Measurements from ENCODE around the gene SSPN. TPM values are rescaled to one million over a fixed set of nuclear protein-coding genes. Genes with fewer than 3 reads are reported as not detected.
"Not testable (repeated sequence)": the region's sequence is repeated elsewhere in the genome, so short reads cannot be mapped to it uniquely, and the experiment has no call there.

The SSPN gene
- total RNA-seq, 2 donors from 2014 or later: 52.4 to 61.1 TPM

DNA sequence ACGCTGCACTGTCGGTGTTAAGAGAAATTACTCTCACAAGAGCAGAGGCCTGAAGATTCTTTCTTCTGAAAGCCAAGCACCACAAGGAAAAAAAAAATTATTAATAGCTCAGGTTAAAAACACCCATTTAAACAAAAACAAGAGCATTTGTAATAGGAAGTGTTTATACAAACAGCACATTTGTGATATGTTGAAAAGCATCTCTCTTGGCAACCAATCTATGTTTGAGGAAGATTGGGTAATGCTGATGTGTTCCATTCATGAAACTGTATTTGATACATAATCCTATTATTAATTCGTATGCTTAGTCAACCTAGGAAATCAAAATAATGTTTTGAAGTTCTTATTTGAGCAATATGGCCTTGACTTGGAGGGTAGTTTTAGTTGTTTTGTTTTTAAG is 36.5 kb downstream of the SSPN start:
- Histone ChIP-seq H3K9me3 (no peaks in the 10 kb centered on the region), H3K4me1 (no peaks in the 10 kb centered on the region), H3K27ac (no peak overlapping the region), H3K36me3 (no peaks in the 10 kb centered on the region), H3K4me3 (no peak overlapping the region), H3K27me3 (no peaks in the 10 kb centered on the region)
- no peak for TF ChIP-seq CTCF (IDR thresholded peaks at IDR 0.05)
- no peak for DNase-seq (ENCODE audit: low spot score)

GRCh38 chr12:26233631-26234030 is 38.3 kb downstream of the SSPN start:
- no peaks in the 10 kb centered on the region for H3K36me3 ChIP-seq
- H3K9me3 ChIP-seq: no peaks in the 10 kb centered on the region
- H3K4me3 ChIP-seq: no peak overlapping the region
- DNase-seq (ENCODE audit: low spot score): no peak
- H3K4me1 ChIP-seq: peaks cover 0 to 3% of the 10 kb centered on the region in 2 donors
- TF ChIP-seq CTCF (IDR thresholded peaks at IDR 0.05): no peak
- H3K27ac ChIP-seq: no peak overlapping the region
- no peaks in the 10 kb centered on the region for H3K27me3 ChIP-seq

DNA sequence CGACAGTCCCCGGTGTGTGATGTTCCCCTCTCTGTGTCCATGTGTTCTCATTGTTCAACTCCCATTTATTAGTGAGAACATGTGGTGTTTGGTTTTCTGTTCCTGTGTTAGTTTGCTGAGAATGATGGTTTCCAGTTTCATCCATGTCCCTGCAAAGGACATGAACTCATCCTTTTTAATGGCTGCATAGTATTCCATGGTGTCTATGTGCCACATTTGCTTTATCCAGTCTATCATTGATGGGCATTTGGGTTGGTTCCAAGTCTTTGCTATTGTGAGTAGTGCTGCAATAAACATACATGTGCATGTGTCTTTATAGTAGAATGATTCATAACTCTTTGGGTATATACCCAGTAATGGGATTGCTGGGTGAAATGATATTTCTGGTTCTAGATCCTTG is 40.1 kb downstream of the SSPN start:
- H3K9me3 ChIP-seq; H3K27ac ChIP-seq; H3K36me3 ChIP-seq; H3K4me3 ChIP-seq; H3K27me3 ChIP-seq; DNase-seq (ENCODE audit: low spot score): not testable (repeated sequence)
- H3K4me1 ChIP-seq: peaks cover 0 to 20% of the 10 kb centered on the region in 2 donors

DNA sequence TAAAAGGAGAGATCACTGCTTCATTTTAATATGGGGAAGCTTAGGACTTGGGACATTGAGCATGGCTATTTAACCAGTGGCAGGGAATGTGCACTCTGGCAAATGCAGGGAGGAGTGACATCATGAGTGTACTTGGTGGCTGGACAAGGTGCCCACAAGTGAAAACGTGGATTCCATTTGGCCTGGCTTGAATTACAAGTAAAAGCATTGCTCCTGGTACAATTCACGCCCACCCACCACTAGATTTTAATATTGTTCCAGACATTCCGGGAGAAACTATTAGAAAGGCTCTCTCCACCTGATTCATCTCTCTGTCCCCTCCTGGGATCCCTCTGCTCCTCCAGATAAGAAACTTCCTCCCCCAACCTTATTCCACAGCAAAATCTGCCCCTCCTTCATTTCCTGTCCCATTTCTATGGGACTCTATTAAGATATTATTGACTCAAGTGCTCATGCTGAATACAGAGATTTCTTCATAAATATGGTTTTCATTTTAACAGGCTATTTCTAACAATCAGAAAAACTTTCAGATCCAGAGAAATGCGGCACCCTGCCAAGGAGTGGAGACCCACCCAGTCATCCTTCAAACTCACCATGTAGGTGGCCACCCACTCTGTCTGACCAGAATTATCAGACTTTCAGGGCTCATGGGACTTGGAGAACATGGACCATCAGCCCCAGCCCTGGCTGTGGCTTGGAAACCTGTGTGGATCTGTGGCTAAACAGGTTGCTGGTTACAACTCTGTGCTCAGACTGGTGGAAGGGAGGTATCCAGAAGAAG is 43.2 kb downstream of the SSPN start:
- H3K4me3 ChIP-seq: no peak overlapping the region
- no peak for TF ChIP-seq CTCF (IDR thresholded peaks at IDR 0.05)
- H3K27ac ChIP-seq: peak overlapping the region; percentile 41 to 42
- H3K9me3 ChIP-seq: no peaks in the 10 kb centered on the region
- H3K36me3 ChIP-seq: no peaks in the 10 kb centered on the region
- H3K27me3 ChIP-seq: no peaks in the 10 kb centered on the region
- peaks cover 0 to 24% of the 10 kb centered on the region in 2 donors for H3K4me1 ChIP-seq
- no peak for DNase-seq (ENCODE audit: low spot score)

DNA sequence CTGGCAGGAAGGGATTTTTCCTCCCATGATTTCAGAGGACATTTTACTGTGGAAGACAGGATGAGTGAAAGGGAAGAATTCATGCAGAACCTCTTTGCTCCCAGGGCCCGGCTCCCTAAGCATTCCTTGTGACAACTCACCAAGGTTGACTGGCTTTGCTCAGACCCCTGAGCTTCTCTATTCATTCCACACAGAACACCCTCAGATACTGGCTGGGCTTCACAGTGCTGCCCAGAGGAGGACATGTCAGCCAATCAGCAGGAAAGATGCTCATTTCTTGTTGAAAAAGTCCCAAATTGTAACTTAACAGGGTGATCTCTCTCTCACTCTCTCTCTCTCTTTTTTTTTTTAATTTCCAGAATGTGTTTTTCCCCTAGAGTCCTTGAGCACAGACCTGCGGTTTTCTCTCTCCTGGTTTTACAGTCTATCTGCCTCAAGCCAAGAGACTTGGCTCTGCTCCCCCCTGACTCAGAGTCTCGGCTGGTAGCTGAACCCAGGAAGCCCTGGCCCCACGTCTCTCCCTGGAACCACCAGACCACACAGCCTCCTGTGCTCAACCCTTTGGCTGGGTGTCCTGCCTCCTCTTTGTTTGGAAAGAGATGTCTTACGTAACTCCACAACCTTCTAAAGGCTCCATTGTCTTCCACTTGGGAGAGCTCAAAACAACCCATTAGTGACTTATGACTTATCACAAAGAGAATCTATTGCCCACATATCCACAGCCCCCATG is 43.9 kb downstream of the SSPN start:
- Histone ChIP-seq H3K4me3 (no peak overlapping the region), H3K9me3 (no peaks in the 10 kb centered on the region), H3K4me1 (peaks cover 0 to 24% of the 10 kb centered on the region in 2 donors), H3K27me3 (no peaks in the 10 kb centered on the region), H3K27ac (peak overlapping the region; percentile 41 to 42), H3K36me3 (no peaks in the 10 kb centered on the region)
- no peak for TF ChIP-seq CTCF (IDR thresholded peaks at IDR 0.05)
- DNase-seq (ENCODE audit: low spot score): peak; percentile 89
